Measurements from ENCODE around the gene BOD1L1.
A peak's percentile ranks its signal among the peaks of the same experiment; 100 is the strongest.

The BOD1L1 gene

GRCh38 chr4:13555325-13555724 is 72.2 kb downstream of the BOD1L1 start:
- TF ChIP-seq CTCF (IDR thresholded peaks at IDR 0.05; ENCODE audit: extremely low read depth, insufficient read depth, missing control alignments) = no peak
- DNase-seq (ENCODE audit: low spot score) = no peak
- in situ Hi-C loops (cut with MboI; ENCODE audit: low pct_unique_long_range_greater_than_20kb, low sequenced_read_pairs, unreplicated experiment) = no loop called here

DNA sequence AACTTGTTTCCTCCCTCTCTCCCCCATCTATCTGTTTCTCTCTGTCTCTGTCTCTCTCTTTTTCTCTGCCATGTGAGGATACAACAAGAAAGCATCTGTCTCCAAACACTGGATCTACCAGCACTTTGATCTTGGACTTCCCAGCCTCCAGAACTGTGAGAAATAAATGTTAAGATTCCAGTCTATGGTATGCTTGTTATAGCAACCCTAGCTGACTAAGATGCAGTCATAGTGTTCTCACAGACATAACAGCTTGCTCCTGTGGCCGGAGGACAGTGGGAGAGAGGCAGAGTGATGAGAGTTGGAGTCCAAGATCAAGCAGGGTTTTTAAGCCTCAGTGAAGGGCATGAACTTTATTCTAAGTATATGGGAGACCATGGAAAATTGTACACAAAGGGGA is 74.4 kb downstream of the BOD1L1 start:
- in situ Hi-C loops (cut with MboI; ENCODE audit: low pct_unique_long_range_greater_than_20kb, low sequenced_read_pairs, unreplicated experiment) = no loop called here
- DNase-seq (ENCODE audit: low spot score) = no peak
- TF ChIP-seq CTCF (IDR thresholded peaks at IDR 0.05; ENCODE audit: extremely low read depth, insufficient read depth, missing control alignments) = no peak

GRCh38 chr4:13548984-13549546 is 78.5 kb downstream of the BOD1L1 start:
- in situ Hi-C loops (cut with MboI; ENCODE audit: low pct_unique_long_range_greater_than_20kb, low sequenced_read_pairs, unreplicated experiment) = loop anchor here (10.0 kb wide), 1 partner anchor 814 kb away; no protein-coding TSS in a partner anchor
- peak; percentile 83 for TF ChIP-seq CTCF (IDR thresholded peaks at IDR 0.05; ENCODE audit: extremely low read depth, insufficient read depth, missing control alignments)
- DNase-seq (ENCODE audit: low spot score) = peak; percentile 91

- in situ Hi-C loops (cut with MboI; ENCODE audit: low pct_unique_long_range_greater_than_20kb, low sequenced_read_pairs, unreplicated experiment) = loop anchor here (10.0 kb wide), 1 partner anchor 814 kb away; no protein-coding TSS in a partner anchor
- TF ChIP-seq CTCF (IDR thresholded peaks at IDR 0.05; ENCODE audit: extremely low read depth, insufficient read depth, missing control alignments) = no peak
- DNase-seq (ENCODE audit: low spot score) = peak; percentile 31
These were observed 79.2 kb downstream of the BOD1L1 start for GRCh38 chr4:13548059-13548983.

DNA sequence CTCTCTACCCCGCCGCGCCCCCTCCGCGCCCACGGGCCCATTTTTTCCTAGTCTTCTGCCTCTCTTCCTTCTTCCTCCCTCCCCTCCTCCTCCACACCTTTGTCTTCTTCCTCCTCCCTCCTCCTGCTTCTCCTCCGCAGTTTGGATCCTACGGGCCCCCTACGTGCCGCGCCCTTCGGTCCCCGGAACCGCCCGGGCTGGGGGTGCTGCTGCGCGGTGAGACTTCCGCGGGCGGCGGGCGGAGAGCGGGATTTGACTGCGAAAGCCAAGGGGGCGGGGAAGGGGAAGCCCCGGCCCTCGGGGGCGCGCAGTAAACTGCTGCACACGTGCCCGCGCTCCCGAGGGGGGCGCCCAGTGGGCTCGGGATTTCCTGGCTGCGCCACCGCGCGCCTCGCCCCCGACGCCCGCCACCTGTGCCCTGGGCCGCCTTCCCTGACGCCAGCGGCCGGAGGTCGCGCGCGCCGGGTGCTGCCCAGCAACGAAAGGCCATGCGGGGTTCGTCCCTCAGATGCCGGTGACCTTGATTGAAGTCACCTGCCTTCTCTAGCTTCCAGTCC is 80.0 kb downstream of the BOD1L1 start:
- in situ Hi-C loops (cut with MboI; ENCODE audit: low pct_unique_long_range_greater_than_20kb, low sequenced_read_pairs, unreplicated experiment) = loop anchor here (10.0 kb wide), 1 partner anchor 813 kb away; no protein-coding TSS in a partner anchor
- TF ChIP-seq CTCF (IDR thresholded peaks at IDR 0.05; ENCODE audit: extremely low read depth, insufficient read depth, missing control alignments) = no peak
- peak; percentile 75 for DNase-seq (ENCODE audit: low spot score)

DNA sequence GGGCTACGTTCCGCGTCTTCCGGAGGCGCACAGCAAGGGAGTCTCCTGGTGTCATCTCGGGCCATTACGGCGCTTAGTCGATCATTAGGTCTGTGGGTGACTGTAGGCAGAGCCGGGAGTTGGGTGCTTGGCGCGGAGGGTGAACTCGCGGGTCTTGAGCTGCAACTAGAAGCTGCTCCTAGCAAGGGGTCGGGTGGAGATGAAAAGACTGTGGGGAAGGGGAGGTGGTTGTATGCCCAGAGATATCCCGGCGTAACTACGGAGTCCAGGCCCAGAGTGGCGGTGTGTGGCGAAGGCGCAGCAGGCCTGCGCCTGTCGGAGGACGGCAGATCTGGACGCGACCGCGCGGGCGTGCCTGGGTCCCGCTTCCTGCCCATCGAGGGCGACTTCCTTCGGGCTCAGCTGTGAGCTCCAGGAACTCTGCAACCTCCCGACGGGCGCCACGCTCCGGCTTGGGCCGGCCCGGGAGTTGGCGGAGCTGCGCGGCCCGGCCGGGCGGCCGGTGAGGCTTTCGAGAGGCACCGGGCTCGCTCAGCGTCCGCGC is 80.5 kb downstream of the BOD1L1 start:
- DNase-seq (ENCODE audit: low spot score) = peak; percentile 51
- in situ Hi-C loops (cut with MboI; ENCODE audit: low pct_unique_long_range_greater_than_20kb, low sequenced_read_pairs, unreplicated experiment) = loop anchor here (10.0 kb wide), 1 partner anchor 812 kb away; no protein-coding TSS in a partner anchor
- TF ChIP-seq CTCF (IDR thresholded peaks at IDR 0.05; ENCODE audit: extremely low read depth, insufficient read depth, missing control alignments) = no peak

Measured in GM13977 (cell line).